NCI-H2227 treated with DMSO at 0.1 percent for 48 hours (cell line): ENCODE measurements around the gene ZNF556.
"Not testable (repeated sequence)": the region's sequence is repeated elsewhere in the genome, so short reads cannot be mapped to it uniquely, and the experiment has no call there.

Source experiments
- DNase-seq: peaks from one replicate; lab custom pipeline; 2025; lab: John Stamatoyannopoulos, UW

The ZNF556 gene

GRCh38 chr19:2853015-2853606, 14.0 kb upstream of the ZNF556 start:
- DNase-seq: no peak

- no peak for DNase-seq
Observed at GRCh38 chr19:2854849-2855248, 12.3 kb upstream of the ZNF556 start.

GRCh38 chr19:2856457-2857050, 10.6 kb upstream of the ZNF556 start:
- DNase-seq: no peak

GRCh38 chr19:2858864-2859263, 8.3 kb upstream of the ZNF556 start:
- DNase-seq: no peak

- DNase-seq: no peak
Observed at GRCh38 chr19:2863816-2864215, 3.3 kb upstream of the ZNF556 start.

GRCh38 chr19:2865334-2866100, 1.6 kb upstream of the ZNF556 start:
- DNase-seq: no peak

- DNase-seq: no peak
Observed at GRCh38 chr19:2866495-2867024, 575 bp upstream of the ZNF556 start.

- DNase-seq: no peak
Observed at GRCh38 chr19:2869618-2870017, 2.5 kb downstream of the ZNF556 start.

- DNase-seq: not testable (repeated sequence)
Observed at GRCh38 chr19:2872175-2872574, 5.0 kb downstream of the ZNF556 start.

- no peak for DNase-seq
Observed at GRCh38 chr19:2877398-2878331, 10.5 kb downstream of the ZNF556 start.

- DNase-seq: no peak
Observed at GRCh38 chr19:2883686-2884439, 16.7 kb downstream of the ZNF556 start.

- DNase-seq: no peak
Observed at GRCh38 chr19:2885736-2886135, 18.6 kb downstream of the ZNF556 start.

GRCh38 chr19:2887391-2887914, 20.3 kb downstream of the ZNF556 start:
- DNase-seq: peak; percentile 70

GRCh38 chr19:2888731-2889224, 21.6 kb downstream of the ZNF556 start:
- DNase-seq: no peak

- not testable (repeated sequence) for DNase-seq
Observed at GRCh38 chr19:2890531-2890930, 23.4 kb downstream of the ZNF556 start.

- no peak for DNase-seq
Observed at GRCh38 chr19:2896694-2897093, 29.6 kb downstream of the ZNF556 start.

GRCh38 chr19:2900296-2901252, 33.4 kb downstream of the ZNF556 start, which contains the start of gene ZNF57:
TSS of gene ZNF57 (plus strand) at chr19:2900928. CDS start at chr19:2901046, 118 bp downstream.
- DNase-seq: peak; percentile 94

- DNase-seq: no peak
Observed at GRCh38 chr19:2902590-2903218, 35.6 kb downstream of the ZNF556 start.

GRCh38 chr19:2903326-2903725, 36.2 kb downstream of the ZNF556 start:
- DNase-seq: not testable (repeated sequence)
